A549 (cell line): ENCODE data around the gene EXOC4.
A peak's percentile ranks its signal among the peaks of the same experiment; 100 is the strongest.

Experiments
- BHLHE40 ChIP-seq: IDR thresholded peaks from 2 replicates; pipeline ENCODE4 v1.6.1; 2012; ENCODE audit warnings: low read depth, low read length, inconsistent platforms
- CHD2 ChIP-seq: fragments of 150-350 bp; IDR thresholded peaks from 2 replicates; pipeline ENCODE4 v1.6.1; 2014; ENCODE audit warnings: low read length; ENCODE audit not compliant: partially characterized antibody
- CTCF ChIP-seq: fragments of >200 bp; sonication (Bioruptor Twin); formaldehyde crosslinking; IDR thresholded peaks from 3 replicates; pipeline ENCODE4 v1.5.1; 2016
- HEYL ChIP-seq: fragments of 250-450 bp; sonication (Bioruptor Pico); IDR thresholded peaks from 2 replicates; pipeline ENCODE4 v1.8.0; 2021; ENCODE audit warnings: mild to moderate bottlenecking, moderate library complexity
- JUN ChIP-seq, 2 experiments: fragments of >200 bp; sonication (Bioruptor Twin); formaldehyde crosslinking; IDR thresholded peaks; 2 replicates in 1 of 2; 3 replicates in 1 of 2; pipeline ENCODE4 v1.6.1; 2016 to 2017
- JUNB ChIP-seq: fragments of >200 bp; sonication (Bioruptor Twin); formaldehyde crosslinking; IDR thresholded peaks from 2 replicates; pipeline ENCODE4 v1.6.1; 2016
- KDM1A ChIP-seq: fragments of 200-600 bp; sonication (generic); IDR thresholded peaks from 2 replicates; pipeline ENCODE4 v1.6.1; 2016; ENCODE audit warnings: low read depth, mild to moderate bottlenecking
- MAFK ChIP-seq: fragments of 450-650 bp; IDR thresholded peaks from 2 replicates; pipeline ENCODE4 v1.6.1; 2014; ENCODE audit not compliant: partially characterized antibody
- MAX ChIP-seq: IDR thresholded peaks from 2 replicates; pipeline ENCODE4 v1.6.1; 2012
- MYC ChIP-seq: IDR thresholded peaks from 2 replicates; pipeline ENCODE4 v1.6.1; 2012; ENCODE audit warnings: mild to moderate bottlenecking, inconsistent platforms, low read length, improper control_type of control experiment, borderline replicate concordance
- POLR2A ChIP-seq: IDR thresholded peaks from 2 replicates; pipeline ENCODE4 v1.6.1; 2012; ENCODE audit warnings: mild to moderate bottlenecking, low read length
- ZFP36 ChIP-seq: fragments of 450-650 bp; IDR thresholded peaks from 2 replicates; pipeline ENCODE4 v1.6.1; 2014; ENCODE audit warnings: borderline replicate concordance; ENCODE audit not compliant: partially characterized antibody

- TF ChIP-seq HEYL (CRISPR knock-in tag) (no peak), KDM1A (no peak), CTCF (no peak), JUN (IDR thresholded peaks at IDR 0.05) (no peak), POLR2A (no peak), CHD2 (no peak), MAX (no peak), MAFK (peak; percentile 13), ZFP36 (no peak), MYC (no peak), JUNB (no peak), BHLHE40 (no peak)
Measured at GRCh38 chr7:133770863-133771492, 518.1 kb downstream of the EXOC4 start.
